Kidney tubule cell (primary cell): ENCODE data around the gene ADISSP.
A peak's percentile ranks its signal among the peaks of the same experiment; 100 is the strongest.

ENCODE experiments used
- DNase-seq: peaks from one replicate; pipeline ENCODE4 v3.0.0-alpha.2; 2018; ENCODE audit warnings: low spot score

Gene ADISSP

DNA sequence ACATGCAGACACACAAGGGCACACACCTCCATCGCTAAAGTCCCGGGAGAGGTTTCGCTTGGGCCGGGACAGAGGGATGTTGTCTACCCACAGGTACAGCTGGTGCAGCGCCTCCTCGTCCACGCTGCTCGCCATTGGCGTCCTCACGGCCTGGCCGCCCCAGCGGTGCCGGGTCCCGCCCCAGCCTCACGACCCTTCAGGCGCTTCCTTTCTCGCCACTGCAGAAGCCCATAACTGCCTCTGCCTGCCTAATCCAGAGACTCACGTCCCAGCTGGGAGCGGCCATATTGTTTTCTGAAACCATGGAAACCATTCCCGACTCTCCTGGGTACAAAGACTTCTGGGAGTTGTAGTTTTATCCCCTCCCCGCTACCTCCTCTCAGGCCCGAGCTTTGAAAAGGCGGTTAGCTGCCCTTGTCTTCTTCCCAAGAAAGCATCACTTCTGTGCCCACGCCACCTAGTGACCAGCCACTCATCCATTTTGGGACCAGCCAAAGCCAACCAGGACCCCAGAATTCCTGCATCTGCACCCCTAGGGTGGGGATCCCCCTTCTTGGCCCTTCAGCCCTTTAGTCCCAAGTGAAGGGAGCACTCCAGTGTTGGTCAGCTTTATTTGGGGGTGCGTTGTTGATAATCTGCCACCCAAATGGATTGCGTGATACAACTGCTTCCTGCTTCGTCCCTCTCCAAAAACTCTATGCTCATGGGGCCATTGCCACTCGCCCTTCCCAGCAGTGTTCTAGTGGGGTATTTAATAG, 13.8 kb upstream of the ADISSP start, which contains the start of gene SPEF1:
Gene SPEF1, minus strand, starts transcription at position 296 of the 758 bp plus-strand sequence. Its CDS starts 161 bp downstream, at position 135.
- peak; percentile 92 for DNase-seq

DNA sequence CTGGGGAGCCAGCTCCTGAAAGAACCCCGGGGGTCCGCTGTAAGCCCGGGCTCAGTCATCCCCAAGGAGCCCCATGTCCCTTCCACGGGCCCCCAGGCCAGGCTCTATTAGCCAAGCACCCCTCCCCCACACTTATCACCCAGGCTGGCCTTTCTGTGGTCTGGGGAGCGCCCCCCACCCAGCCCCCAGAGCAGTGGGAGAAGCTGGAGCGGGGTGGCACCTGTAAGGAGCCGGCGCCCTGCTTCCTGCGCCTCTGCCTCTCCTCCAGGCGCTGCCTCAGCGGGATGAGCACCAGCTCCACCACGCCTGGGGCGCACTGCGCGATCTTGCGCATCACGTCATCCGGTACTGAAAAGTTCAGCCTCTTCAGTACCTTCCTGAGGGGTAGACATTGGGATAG, 11.4 kb upstream of the ADISSP start:
- DNase-seq: no peak

DNA sequence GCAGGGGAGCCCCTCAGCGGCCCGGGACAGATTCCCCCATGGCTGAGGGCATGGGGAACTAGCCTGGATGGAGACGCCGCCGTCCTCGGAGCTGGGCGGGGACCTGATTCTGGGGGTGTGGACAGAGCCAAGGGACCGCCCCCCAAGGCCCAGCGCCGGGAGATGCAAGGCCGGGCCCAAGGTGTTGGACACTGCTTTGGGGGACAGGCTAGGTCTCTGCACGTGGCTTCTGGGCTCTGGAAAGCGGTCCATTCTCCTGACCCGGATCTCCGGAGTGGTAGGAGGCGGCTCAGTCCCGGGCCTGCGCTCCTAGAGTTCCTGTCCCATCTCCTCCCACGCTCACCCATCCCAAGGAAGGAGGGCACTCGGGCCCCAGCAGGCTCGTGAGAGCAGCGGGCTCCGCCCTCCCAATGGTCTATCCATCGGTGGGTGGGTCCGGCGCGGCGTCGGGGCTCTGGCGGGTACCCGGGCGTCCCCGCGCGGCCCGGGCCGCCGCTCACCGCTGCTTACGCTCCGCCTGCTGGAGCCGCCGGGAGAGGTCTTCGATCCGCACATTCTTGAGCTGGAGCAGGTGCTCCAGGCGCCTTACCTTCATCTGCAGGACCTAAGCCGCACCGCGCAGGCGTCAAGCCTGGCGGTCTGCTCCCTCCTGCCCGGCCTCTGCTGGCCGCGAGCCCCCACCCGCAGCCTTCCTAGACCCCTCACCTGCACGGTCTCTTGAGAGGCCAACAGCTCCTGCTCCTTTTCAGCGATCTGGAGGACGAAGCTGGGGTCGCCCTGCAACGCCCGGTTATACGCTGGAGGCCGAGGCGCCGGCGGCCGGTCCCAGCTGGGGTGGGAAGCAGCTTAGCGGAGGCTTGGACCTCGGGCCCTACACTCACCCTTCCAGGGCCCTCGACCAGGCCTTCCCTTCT, 10.4 kb upstream of the ADISSP start:
- peak; percentile 62 for DNase-seq

DNA sequence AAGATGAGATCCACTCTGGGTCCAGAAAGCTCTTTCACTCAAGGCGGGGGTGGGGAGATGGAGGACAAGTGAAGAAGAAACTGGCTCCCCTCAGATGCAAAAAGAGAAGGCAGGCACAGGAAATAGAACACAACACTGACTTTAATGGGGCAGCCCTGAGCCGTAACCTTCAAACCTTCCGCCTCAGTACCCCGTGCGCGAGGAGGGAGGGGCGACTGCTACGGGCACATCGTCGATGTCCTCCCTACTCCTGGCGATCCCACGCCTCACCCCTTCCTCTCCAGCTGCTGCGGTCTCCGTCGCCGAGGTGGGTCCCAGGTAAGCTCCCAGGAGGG, 9.8 kb upstream of the ADISSP start:
- no peak for DNase-seq

DNA sequence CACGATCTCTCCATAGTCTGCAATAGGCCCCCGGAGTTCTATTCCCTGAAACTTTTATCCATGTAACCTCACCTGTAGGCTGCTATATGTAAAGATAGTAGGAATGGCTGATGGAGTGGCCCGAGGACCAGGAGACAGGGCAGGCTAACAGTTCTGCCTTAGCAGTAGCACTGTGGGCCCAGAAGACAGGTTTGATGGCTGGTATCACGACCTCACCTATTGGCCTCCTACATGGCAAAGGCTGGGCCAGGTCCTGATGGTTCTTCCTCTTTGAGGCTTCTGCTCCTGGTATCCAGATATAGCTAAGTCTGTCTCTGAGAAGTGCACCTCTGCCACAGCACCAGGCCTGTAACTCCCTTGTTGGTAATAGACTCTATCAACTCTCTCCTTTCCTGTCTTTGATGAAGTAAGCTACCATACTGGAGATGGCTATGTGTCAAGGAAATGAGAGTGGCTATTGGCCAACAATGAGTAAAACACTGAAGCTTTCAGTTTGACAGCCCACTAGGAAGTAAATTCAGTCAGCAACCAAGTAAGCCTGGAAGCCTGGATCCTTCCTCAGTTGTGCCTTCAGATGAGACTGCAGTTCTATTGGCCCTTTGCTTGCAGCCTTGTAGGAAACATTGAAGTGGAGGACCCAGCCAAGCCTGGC, 8.0 kb upstream of the ADISSP start:
- DNase-seq: no peak

DNA sequence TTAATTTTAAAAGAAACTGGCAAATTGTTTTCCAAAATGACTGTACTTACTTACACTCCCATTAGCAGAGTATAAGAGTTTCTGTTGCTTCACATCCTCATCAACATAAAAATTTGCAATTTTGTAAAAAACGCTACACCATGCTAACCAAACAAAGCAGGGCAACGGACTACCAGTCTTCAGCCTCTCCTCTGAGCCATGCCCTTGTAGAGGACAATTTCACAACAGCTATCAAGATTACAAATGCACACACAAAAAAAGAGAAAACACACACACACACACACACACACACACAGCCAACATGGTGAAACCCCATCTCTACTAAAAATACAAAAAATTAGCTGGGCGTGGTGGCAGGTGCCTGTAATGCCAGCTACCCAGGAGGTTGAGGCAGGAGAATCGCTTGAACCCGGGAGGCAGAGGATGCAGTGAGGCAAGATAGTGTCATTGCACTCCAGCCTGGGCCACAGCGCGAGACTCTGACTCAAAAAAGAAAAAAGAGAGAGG, 4.1 kb upstream of the ADISSP start:
- no peak for DNase-seq

DNA sequence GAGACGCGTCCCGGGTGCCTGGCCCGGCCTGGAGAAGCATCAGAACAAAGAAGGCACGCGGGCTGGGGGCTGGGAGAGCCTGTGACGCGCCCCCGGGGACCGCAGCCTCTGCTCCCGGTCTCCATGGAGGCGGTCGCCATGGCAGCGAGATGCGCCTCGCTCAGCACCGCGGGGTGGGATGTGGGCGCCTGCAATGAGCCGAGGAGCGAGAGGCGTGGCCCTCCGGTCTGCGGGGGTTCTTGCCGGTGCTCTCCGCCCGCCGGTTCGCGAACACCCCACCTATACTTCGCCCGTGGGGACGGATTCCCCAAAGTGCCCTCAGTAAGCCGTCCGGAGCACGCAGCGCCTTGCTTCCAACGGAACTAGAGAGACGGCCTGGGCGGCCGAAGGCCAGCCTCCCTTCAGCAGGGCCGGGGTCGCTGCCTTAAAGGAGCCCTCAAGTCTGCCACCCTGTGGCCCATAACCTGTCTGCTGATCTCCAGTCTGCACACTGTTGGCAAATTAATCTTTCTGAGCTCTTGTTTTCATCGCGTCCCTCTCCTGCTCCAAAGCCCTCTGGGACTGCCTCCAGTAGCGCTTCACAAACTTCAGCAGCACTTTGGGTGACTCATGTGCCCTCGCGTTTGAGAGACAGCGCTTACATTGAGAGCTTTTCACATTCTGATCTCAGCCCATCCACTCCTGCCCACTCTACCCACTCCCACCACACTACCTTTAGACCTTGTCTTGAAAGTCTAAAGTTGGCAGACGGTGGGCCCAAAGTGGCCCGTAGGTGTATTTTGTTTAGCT, 983 bp upstream of the ADISSP start:
- peak; percentile 81 for DNase-seq

DNA sequence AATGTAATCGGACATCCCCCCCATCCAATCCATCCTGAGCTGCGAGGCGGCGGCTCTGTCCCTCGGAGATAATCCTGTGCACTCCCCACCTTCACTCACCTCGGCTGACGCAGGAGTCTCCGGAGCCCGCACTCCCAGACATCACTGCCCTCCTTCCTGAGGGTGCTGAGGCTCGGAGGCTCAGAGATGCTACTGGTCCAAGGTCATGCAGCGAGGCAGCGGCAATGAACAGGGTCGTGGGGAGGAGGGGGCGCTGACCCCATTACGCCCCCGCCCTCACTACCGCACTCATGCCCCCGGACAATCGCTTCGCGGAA, 485 bp downstream of the ADISSP start:
- no peak for DNase-seq

DNA sequence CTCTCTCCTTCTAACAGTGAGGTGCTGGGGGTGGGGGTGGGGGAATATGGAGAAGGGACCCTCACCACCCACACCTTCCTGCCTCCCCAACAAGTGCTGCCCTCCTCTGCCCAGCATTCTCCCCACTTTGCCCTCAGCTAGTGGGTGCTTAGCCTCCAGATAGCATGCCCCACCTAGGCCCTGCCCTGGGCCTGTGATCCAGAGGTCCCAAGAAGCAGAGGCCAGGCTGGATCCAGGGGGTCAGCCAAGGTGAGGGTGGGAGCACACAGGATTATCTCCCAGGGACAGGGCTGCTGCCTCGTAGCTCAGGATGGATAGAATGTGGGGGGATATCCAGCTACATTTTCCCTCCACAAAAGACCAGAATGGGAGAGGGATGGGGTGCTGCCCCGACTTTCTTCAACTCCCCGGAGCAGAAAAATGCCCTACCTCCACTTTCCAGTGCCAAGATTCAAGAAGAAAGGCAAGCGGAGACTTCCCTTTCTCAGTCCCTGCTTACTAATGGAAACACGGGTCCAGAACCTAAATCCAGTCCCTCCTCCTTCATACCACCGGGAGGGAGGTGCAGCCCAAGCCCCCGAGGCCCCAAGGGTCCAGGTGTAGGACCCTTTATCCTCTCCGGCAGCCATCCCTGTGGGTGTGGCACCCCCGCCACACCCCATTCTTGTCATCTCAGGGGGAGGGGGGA, 987 bp downstream of the ADISSP start:
- DNase-seq: no peak

DNA sequence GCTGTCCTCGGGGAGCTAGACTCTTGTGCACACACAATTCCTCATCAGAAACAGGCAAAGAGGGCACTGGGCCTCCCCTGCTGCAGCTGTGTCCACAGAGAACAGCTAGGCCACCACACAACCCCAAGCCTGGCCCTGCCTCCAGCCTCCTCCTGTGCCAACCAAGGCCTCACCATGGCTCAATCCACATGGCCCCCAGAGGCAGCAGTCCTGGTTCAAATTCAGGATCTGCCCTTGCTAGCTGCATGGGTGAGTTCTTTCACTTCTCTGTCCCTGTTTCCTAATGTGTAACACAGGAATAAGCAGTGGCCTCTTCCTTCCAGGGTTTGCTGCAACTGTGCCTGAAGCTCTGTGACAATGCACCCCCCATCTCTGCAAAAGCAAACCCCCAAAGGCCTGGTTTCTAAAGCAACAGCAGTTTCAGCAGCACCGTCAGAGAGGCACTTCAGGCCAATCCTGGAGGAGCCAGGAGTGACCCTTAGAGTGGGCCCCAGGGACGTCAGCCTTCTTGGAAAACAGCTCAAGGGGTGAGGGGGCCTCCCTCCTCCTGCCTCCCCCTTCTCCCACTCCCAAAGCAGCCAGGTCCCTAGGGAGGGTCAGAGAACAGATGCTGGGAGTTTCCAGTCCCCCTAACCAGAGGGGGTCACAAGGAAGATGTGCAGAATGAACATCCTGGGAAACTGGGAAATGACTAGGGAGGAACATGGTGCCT, 2.2 kb downstream of the ADISSP start:
- DNase-seq: no peak

DNA sequence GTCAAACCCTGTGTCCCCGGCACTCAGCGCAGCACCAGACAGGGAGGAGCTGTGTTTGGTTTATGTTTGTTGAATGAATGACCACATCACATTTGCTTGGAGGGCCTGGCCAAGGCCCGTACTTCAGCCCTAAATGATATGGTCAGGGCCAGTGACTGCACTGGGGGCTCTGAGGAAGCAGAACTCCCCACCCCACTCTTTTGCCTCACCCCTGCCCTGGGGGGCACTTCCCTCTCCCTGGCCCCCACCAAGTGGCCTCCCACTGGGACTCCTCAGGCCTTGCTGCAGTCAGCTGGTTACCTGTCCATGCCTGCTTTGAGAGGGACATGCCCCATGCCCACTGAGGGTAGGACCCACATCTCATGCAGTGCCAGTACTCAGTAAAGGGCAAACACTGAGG, 2.9 kb downstream of the ADISSP start:
- DNase-seq: no peak

DNA sequence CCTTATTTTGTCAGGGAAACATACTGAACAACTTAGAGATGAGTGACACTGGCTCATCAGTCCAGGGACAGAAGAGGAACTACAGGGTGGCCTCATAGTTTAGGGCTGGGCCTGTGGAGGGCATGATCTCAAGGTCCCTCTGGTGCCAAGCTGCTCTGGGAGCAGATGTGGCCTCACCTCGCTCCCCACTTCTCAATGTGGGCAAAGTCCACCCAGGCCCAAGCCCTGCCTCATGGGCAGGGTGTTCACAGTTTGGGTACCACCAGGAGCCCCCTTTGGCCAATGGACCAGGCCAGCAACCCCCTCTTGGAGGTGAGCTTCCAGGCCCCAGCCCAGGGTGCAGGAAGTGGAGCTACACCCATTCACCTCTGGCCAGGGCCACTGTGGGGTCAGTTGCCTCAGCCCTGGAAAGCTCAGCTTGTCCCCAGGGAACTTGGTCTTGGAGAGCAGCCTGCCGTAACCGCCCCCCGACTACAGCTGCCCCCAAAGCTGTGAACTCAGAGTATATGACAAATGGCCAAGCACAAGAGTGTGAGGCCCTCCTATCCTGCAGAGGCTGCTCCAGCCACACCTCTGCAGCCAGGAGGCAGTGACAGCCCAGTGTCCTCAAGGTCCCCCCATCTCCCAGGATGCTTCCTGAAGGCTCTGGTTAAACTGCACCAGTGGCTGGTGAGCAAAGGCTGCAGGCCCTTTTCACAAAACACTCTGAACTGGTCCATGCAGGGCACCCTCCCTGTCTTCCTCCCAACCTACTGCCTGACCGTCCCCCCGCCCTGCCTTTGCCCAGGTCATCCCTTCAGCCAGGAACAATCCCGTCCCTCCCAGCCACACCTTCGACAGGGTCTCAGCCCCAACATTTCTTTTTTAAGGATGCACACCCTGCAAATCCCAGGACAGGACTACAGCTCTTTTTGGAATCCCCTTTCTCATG, 3.6 kb downstream of the ADISSP start:
- no peak for DNase-seq

DNA sequence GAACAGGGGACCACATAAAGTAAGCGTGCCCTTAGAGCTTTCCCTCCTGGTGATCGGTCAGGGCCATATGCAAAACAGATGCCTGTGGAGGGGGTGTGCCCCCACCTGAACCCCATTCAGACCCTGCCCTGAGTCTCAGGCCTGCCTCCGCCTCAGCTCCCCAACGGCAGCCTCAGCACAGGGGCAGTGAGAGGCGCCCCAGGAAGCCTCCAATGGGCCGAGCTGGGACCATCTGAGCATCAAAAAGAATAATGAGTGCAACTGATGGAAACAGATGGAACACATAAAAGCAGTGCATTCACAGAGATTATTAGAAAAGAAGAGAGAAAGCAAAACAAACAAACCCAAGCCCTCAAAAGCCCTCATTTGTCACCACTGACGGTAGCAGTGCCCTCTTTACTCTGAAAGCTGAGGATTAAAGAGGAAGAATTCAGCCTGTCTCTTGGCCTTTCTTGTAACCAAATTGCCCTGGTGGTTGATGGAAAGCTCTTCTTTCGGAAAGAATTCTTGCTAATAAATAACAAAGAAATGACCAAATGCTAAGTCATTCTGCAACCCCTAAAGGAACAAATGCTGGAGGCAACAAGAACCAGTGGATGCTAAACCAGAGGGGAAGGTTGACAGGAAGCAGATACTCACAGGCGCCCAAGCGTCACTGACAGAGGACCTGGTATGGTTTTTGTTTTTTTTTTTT, 6.8 kb downstream of the ADISSP start:
- peak; percentile 67 for DNase-seq

DNA sequence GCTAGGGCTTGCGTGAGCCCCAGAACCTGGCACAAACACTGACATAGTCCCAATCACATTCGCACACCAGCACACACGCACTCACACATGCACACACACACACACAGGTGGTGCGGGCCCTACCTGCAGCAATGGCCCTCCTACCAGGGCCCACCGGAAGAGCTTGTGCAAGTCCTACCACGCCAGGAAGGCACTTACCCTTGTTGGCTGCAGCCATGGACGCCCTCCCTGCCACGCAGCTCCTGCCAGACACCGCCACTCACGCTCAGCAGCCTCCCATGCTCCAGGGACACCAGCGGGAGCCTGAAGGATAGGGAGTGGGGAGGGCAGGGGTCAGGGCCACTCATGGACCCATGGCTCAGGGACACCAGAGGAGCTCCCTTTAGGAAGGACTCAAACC, 7.7 kb downstream of the ADISSP start:
- DNase-seq: no peak

DNA sequence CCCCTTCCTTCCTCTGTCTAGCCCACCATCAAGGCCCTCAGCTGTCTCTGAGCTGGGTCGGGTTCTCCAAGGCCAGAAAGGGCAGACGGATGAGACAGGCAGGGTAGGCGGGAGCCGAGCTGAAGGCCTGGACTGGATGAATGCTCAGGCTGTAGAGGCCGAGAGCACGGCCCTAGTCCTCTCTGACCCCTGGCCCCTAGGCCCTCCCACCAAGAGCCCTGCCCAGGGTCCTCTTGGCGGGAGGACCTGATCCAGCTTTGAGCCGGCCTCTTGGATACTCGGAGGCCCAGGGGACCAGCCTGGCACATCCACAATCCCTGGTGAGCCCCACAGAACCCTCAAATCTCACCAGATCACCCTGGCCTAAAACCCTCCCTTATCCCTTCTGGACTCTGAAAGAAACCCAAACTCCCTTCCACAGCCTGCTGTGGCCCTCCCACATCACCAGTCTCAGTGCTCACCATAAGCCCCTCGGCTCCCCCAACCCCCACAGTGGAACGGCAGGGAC, 8.2 kb downstream of the ADISSP start:
- DNase-seq: no peak

DNA sequence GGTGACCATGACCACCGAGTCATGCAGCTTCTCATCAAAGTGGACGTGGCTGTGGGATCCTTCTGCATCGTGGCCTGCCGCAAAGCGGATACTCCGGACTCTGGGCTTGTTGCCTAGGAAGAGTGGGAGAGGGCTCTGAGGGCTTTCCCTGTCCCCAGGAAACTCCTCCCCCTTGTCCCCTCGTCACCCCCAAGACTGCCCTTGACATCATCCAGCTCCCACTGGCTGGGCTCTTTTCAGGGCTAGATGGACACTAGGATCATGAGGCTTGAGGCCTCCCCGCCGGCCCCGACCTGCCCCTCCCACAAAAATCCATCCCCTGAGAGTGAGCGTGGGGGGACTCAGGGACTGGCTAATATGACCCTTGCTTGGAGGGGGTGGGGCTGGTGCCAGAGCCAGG, 9.0 kb downstream of the ADISSP start:
- no peak for DNase-seq

DNA sequence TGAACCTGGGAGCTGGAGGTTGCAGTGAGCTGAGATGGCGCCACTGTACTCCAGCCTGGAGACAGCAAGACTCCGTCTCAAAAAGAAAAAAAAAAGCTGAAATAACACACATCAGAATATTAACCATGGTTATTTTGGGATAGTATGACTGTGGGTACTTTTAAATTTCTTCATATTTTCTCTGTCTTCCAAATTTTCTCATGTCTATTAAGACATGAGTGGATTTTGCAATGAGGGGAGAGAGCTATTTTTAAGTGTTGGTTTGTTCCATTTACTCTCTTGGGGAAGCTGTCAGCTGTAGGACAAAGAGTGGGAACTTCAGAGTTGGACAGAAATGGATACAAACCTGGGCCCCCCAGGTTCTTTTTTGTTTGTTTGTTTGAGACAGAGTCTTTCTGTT, 10.3 kb downstream of the ADISSP start:
- DNase-seq: no peak

DNA sequence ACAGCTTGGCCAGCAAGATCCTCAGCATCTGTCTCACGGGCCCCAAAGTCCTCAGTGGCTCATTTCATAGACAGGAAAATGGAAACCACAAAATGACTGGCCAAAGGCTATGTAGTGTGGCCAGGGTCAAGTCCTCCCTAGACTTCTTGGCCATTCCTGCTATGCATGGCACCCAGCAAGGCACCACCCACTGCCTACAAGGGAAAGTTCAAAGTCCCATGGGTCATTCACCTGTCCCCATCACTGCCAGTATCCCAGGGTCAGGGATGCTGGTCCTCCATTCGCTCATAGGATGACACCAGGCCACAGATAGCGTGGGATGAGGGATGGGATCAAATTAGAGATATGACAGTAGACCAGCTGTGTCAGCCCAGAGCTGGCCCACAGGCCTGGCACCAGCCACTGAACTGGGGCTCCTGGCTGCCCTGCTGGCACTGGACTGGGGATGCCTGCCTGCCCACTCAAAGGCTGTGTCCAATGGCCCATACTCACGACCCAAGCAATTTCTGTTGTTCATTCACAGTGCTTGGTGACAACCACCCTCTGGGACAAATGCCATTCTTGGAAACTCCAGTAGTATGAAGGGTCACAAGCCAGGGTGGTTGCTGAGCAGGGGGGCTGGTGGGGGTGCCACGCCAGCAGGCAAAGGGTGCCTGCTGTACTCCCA, 11.6 kb downstream of the ADISSP start:
- no peak for DNase-seq
